CD4-positive, CD25-positive, alpha-beta regulatory T cell (primary cell): ENCODE measurements around the gene KMT5C. TPM values are rescaled to one million over a fixed set of nuclear protein-coding genes. Genes with fewer than 3 reads are reported as not detected.
A peak's percentile ranks its signal among the peaks of the same experiment; 100 is the strongest.
"Not testable (repeated sequence)": the region's sequence is repeated elsewhere in the genome, so short reads cannot be mapped to it uniquely, and the experiment has no call there.

Source experiments
- ATAC-seq, 2 donors: fragments of 150-1000 bp; cut with Tn5 transposase; one replicate each; pipeline ENCODE4 v1.10.0; 2021; ENCODE audit warnings: low read depth in 2 of 2, moderate number of reproducible peaks in 2 of 2, moderate library complexity in 1 of 2
- DNase-seq, 3 donors: peaks; one replicate each; pipeline versions ENCODE4 v3.0.0 to v3.0.0-alpha.2; 2012 to 2022; ENCODE audit warnings: mixed read lengths in 1 of 3
- H3K27ac ChIP-seq: one replicate; pipeline ENCODE4 v1.7.0; 2013; ENCODE audit warnings: mild to moderate bottlenecking, low read length; ENCODE audit not compliant: insufficient read depth, poor library complexity, severe bottlenecking
- H3K27me3 ChIP-seq: one replicate; pipeline ENCODE4 v1.7.0; 2013; ENCODE audit warnings: low read length; ENCODE audit not compliant: control insufficient read depth, insufficient read depth
- H3K36me3 ChIP-seq: one replicate; pipeline ENCODE4 v1.7.0; 2013; ENCODE audit warnings: mild to moderate bottlenecking, low read length, moderate library complexity; ENCODE audit not compliant: control insufficient read depth, insufficient read depth
- H3K4me1 ChIP-seq: 2 replicates; pipeline ENCODE4 v1.7.0; 2013; ENCODE audit warnings: mild to moderate bottlenecking, low read length; ENCODE audit not compliant: insufficient read depth, control insufficient read depth, poor library complexity, severe bottlenecking
- H3K4me3 ChIP-seq: one replicate; pipeline ENCODE4 v1.7.0; 2013; ENCODE audit warnings: low read depth, mild to moderate bottlenecking, low read length, moderate library complexity
- H3K9me3 ChIP-seq, 2 experiments: 1 replicate in 1 of 2; 2 replicates in 1 of 2; pipeline ENCODE4 v1.7.0; 2013; ENCODE audit warnings: low read length in 2 of 2, mild to moderate bottlenecking in 1 of 2, moderate library complexity in 1 of 2; ENCODE audit not compliant: control insufficient read depth in 2 of 2
- H3K27ac Mint-ChIP-seq, 3 donors: one replicate each; pipeline ENCODE4 v1.8.0; 2020 to 2022; ENCODE audit warnings: mild to moderate bottlenecking in 3 of 3, mixed read lengths in 3 of 3, moderate library complexity in 2 of 3
- H3K27me3 Mint-ChIP-seq: one replicate; pipeline ENCODE4 v1.8.0; 2022; ENCODE audit warnings: mild to moderate bottlenecking, mixed read lengths
- H3K36me3 Mint-ChIP-seq: one replicate; pipeline ENCODE4 v1.8.0; 2020; ENCODE audit warnings: mixed read lengths
- H3K4me1 Mint-ChIP-seq, 4 donors: one replicate each; pipeline ENCODE4 v1.8.0; 2020 to 2022; ENCODE audit warnings: mixed read lengths in 4 of 4, mild to moderate bottlenecking in 1 of 4
- H3K4me3 Mint-ChIP-seq, 4 donors: one replicate each; pipeline ENCODE4 v1.8.0; 2020 to 2022; ENCODE audit warnings: mild to moderate bottlenecking in 4 of 4, mixed read lengths in 4 of 4, moderate library complexity in 3 of 4
- H3K9me3 Mint-ChIP-seq, 7 donors: one replicate each; pipeline ENCODE4 v1.8.0; 2020 to 2022; ENCODE audit warnings: mixed read lengths in 7 of 7, mild to moderate bottlenecking in 3 of 7, moderate library complexity in 2 of 7
- polyA plus RNA-seq, 4 donors: library from polyadenylated mRNA; unstranded; fragments of 300-500 nt; fragmentation: Illumina TruSeq; gene quantifications; one replicate each; pipeline ENCODE4 v1.2.3, GENCODE V29; 2021
- total RNA-seq: library from RNA; stranded (reverse); gene quantifications from one replicate; pipeline ENCODE4 v1.2.3, GENCODE V29; 2022

KMT5C gene
- total and polyA plus RNA-seq, 5 donors from 2014 or later, result 0.98 to 69.6 (median 1.2) TPM

DNA sequence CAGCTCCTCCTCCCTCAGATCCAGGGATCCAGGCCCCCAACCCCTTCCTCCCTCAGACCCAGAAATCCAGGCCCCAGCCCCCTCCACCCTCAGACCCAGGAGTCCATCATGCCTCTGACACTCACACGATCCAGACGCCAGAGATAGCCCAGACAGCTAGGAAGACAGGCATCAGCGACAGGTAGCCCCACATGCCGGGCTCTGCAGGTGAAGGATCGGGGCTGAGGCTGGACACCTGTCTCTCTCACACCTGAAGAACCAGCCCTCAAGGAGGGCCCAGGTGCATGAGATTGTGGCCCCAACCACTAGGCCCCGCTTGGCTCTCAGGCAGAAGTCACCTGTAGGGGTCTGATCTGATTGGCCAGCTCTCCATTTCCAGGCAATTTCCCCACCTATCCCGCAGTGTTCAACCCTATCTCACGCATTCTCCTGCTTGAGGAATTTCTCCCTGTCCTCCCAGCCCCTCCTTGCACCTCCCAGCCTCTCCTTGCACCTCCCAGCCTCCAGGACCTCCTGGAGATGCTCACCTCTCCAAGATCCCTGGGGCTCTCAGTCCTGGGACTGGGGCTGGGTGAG is 18.7 kb upstream of the KMT5C start:
- Histone ChIP-seq H3K36me3 (no peaks in the 10 kb centered on the region), H3K27ac (no peak overlapping the region), H3K4me1 (peaks cover 4% of the 10 kb centered on the region), H3K27me3 (no peaks in the 10 kb centered on the region), H3K9me3 (no peaks in the 10 kb centered on the region), H3K4me3 (no peak overlapping the region)
- DNase-seq (no peak), ATAC-seq (no peak)
- no peaks in the 10 kb centered on the region for H3K36me3 Mint-ChIP-seq
- H3K4me1 Mint-ChIP-seq, result no peaks in the 10 kb centered on the region
- no peaks in the 10 kb centered on the region for H3K9me3 Mint-ChIP-seq
- peaks cover 18% of the 10 kb centered on the region for H3K27me3 Mint-ChIP-seq
- H3K4me3 Mint-ChIP-seq, result no peak overlapping the region
- H3K27ac Mint-ChIP-seq, result no peak overlapping the region

DNA sequence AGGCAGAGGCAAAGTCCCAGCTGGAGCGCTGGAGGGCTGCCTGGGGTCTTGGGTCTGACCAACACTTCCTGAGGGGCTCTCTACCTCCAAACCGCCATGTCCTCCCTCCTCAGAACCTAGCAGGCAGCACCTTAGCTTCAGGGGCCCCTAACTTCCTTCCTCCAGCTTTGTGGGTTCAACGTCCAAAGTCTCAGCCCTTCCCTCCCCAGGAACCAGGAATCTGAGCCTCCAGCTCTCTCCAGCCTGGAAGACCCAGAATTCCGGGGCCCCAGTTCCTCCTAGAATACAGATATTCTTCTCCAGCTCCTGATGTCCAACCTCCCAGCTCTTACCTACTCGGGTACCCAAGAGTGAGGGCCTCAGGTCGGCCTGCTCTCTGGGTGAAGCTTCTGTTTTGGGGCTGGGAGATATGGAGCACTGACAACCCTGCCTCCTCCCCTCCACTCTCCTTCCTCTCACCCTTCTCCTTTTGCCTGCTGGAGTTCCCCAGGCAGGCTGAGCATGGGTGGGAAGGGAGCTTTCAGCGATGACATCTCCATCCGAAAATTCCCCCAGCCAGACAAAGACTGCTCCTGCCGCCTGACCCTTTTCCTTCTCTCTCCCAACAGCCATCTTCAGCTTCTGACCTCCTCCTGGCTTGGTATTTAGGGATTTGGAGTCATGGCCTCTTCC is 18.1 kb upstream of the KMT5C start:
- Histone ChIP-seq H3K36me3 (no peaks in the 10 kb centered on the region), H3K27me3 (no peaks in the 10 kb centered on the region), H3K4me3 (no peak overlapping the region), H3K4me1 (peaks cover 4% of the 10 kb centered on the region), H3K27ac (no peak overlapping the region), H3K9me3 (no peaks in the 10 kb centered on the region)
- no peak for ATAC-seq
- H3K9me3 Mint-ChIP-seq, result no peaks in the 10 kb centered on the region
- H3K4me1 Mint-ChIP-seq, result no peaks in the 10 kb centered on the region
- no peak for DNase-seq
- peak overlapping the region in 1 of 3 donors; percentile 28 for H3K27ac Mint-ChIP-seq
- H3K36me3 Mint-ChIP-seq, result no peaks in the 10 kb centered on the region
- no peak overlapping the region for H3K4me3 Mint-ChIP-seq
- H3K27me3 Mint-ChIP-seq, result peaks cover 18% of the 10 kb centered on the region

DNA sequence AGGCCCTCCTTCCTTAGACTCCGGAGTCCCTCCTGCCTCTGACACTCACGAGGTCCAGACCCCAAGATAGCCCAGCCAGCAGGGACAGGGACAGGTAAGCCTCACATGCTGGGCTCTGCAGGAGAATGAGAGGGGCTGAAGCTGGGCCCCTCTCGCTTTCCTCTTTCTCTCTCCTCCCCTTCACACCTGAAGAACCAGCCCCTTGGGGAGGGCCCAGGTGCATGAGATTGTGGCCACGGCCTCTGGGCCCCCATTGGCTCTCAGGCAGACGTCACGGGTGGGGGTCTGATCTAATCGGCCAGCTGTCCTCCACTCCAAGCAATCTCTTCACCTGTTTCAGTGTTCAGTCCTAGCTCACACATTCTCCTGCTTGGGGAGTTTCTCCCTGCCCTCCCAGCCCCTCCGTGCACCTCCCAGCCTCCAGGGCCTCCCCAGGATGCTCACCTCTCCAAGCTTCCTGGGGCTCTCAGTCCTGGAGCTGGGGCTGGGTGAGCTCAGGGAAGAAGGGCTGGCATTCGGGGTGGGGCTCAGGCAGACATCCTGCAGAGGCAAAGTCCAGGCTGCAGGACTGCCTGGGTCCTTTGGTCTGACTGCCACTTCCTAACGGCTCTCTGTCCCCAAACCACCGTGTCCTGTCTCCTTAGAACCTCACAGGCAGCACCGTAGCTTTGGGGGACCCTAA is 17.3 kb upstream of the KMT5C start:
- Mint-ChIP-seq H3K27ac (no peak overlapping the region), H3K4me1 (no peaks in the 10 kb centered on the region), H3K4me3 (no peak overlapping the region), H3K9me3 (no peaks in the 10 kb centered on the region), H3K36me3 (no peaks in the 10 kb centered on the region), H3K27me3 (peaks cover 18% of the 10 kb centered on the region)
- ATAC-seq (no peak), DNase-seq (no peak)
- Histone ChIP-seq H3K4me1 (peaks cover 4% of the 10 kb centered on the region), H3K4me3 (no peak overlapping the region), H3K9me3 (no peaks in the 10 kb centered on the region), H3K27ac (no peak overlapping the region), H3K36me3 (no peaks in the 10 kb centered on the region), H3K27me3 (no peaks in the 10 kb centered on the region)

DNA sequence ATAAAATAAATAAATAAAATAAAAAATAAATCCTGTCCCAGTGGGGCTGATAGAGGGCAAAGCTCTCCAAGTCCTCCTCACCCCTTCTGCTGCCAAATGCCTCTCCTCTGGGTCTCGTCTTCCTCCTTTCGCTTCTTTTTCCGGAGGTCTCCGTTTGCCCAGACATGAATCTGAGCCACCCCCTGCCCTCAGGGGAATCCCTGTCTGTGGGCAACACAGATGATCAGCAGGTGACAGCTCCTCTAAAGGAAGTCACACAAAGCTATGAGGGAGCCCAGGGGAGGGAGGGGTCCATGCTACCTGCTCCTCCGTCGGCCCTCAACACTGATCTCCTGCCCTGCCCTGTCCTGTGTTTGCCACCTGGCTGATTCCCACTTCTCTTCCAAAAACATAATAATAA is 15.0 kb upstream of the KMT5C start:
- no peak for ATAC-seq
- Mint-ChIP-seq H3K27me3 (peaks cover 25% of the 10 kb centered on the region), H3K36me3 (peaks cover 3% of the 10 kb centered on the region), H3K4me3 (no peak overlapping the region), H3K4me1 (no peaks in the 10 kb centered on the region), H3K27ac (no peak overlapping the region), H3K9me3 (no peaks in the 10 kb centered on the region)
- no peak for DNase-seq
- Histone ChIP-seq H3K36me3 (no peaks in the 10 kb centered on the region), H3K9me3 (no peaks in the 10 kb centered on the region), H3K4me3 (no peak overlapping the region), H3K4me1 (peaks cover 4% of the 10 kb centered on the region), H3K27ac (no peak overlapping the region), H3K27me3 (no peaks in the 10 kb centered on the region)

DNA sequence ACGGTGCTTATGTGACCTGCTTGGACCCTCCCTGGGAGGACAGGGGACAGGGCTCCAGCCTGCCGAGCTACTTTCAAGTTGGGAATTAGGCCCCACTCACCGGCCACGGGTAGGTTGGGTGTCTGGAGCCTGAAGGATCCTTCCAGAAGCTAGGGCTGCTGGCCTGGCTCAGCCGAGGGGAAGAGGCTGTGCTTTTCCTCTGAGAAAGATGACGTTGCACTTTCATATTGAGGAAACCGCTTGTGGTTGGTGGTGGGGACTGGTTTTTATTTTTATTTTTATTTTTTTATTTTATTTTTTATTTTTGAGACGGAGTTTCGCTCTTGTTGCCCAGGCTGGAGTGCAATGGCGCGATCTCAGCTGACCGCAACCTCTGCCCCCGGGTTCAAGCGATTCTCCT is 14.5 kb upstream of the KMT5C start, which contains the start of gene TMEM150B:
Gene TMEM150B (minus strand): TSS at position 170 of the 400 bp plus-strand sequence. CDS start 4,305 bp downstream, outside the sequence.
- Histone ChIP-seq H3K27ac (no peak within 1 kb of the TSS), H3K36me3 (no peaks in the 10 kb centered on the region), H3K27me3 (no peaks in the 10 kb centered on the region), H3K4me3 (no peak within 1 kb of the TSS), H3K4me1 (peaks cover 4% of the 10 kb centered on the region), H3K9me3 (no peaks in the 10 kb centered on the region)
- ATAC-seq, result no peak
- Mint-ChIP-seq H3K27ac (no peak within 1 kb of the TSS), H3K36me3 (peaks cover 3% of the 10 kb centered on the region), H3K4me3 (no peak within 1 kb of the TSS), H3K27me3 (peaks cover 25% of the 10 kb centered on the region), H3K4me1 (no peaks in the 10 kb centered on the region), H3K9me3 (no peaks in the 10 kb centered on the region)
- peak in 1 of 3 donors; percentile 24 for DNase-seq

DNA sequence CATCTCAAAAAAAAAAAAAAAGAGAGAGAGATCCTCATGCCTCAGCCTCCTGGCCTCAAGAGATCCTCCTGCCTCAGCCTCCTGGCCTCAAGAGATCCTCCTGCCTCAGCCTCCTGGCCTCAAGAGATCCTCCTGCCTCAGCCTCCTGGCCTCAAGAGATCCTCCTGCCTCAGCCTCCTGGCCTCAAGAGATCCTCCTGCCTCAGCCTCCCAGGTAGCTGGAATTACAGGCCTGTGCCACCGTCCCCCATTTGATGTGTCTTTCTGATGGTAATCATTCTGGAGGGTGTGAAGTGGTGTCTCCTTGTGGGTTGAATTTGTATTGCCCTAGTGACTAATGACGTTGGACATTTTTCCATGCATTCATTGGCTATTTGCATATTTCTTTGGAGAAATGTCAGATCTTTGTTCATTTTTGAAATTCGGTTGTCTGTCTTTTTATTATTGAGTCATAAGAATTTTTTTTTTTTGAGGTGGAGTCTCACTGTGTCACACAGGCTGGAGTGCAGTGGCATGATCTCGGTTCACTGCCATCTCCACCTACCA is 10.8 kb upstream of the KMT5C start:
- not testable (repeated sequence) for H3K9me3 ChIP-seq, DNase-seq, H3K9me3 Mint-ChIP-seq, ATAC-seq, H3K27ac Mint-ChIP-seq, H3K4me3 ChIP-seq, H3K27me3 ChIP-seq, H3K4me3 Mint-ChIP-seq, H3K27ac ChIP-seq, H3K36me3 ChIP-seq, H3K4me1 Mint-ChIP-seq, H3K4me1 ChIP-seq, H3K36me3 Mint-ChIP-seq
- H3K27me3 Mint-ChIP-seq, result peaks cover 23% of the 10 kb centered on the region

DNA sequence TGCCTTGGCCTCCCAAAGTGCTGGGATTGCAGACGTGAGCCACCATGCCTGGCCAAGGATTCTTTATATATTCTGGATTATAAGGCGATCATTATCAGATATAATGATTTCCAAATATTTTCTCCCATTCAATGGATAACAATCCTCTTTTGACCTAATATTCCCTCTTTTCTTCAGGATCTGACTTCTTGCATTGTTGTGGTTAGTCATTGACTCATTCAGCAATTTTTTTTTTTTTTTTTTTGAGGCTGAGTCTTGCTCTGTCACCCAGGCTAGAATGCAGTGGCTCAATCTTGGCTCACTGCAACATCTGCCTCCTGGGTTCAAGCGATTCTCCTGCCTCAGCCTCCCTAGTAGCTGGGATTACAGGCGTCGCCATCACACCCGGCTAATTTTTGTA is 9.9 kb upstream of the KMT5C start:
- H3K9me3 Mint-ChIP-seq, H3K9me3 ChIP-seq, H3K36me3 ChIP-seq, H3K4me1 ChIP-seq, H3K4me1 Mint-ChIP-seq, H3K4me3 ChIP-seq, H3K36me3 Mint-ChIP-seq, ATAC-seq, DNase-seq, H3K27me3 ChIP-seq, H3K27ac Mint-ChIP-seq, H3K27ac ChIP-seq, H3K4me3 Mint-ChIP-seq: not testable (repeated sequence)
- H3K27me3 Mint-ChIP-seq, result peaks cover 26% of the 10 kb centered on the region
